Stomach (tissue), 4 donors: ENCODE data around the gene SLC52A1.

Source experiments
- CTCF ChIP-seq, 7 experiments: fragments of 450-650 bp in 4 of 7; fragments of 200-600 bp in 3 of 7; sonication (generic) in 3 of 7; IDR thresholded peaks; one replicate each; pipeline ENCODE4 v1.5.1; 2016 to 2019; ENCODE audit warnings: antibody characterized with exemption in 7 of 7, control low read depth in 2 of 7, mild to moderate bottlenecking in 1 of 7
- EP300 ChIP-seq: sonication (generic); formaldehyde crosslinking; IDR thresholded peaks from one replicate; pipeline ENCODE4 v1.6.1; 2017; ENCODE audit warnings: antibody characterized with exemption
- POLR2A ChIP-seq, 4 donors: fragments of 450-650 bp; IDR thresholded peaks; one replicate each; pipeline ENCODE4 v1.6.1; 2016; ENCODE audit warnings: antibody characterized with exemption in 4 of 4, control low read depth in 2 of 4, mild to moderate bottlenecking in 1 of 4, moderate library complexity in 1 of 4
- POLR2AphosphoS5 ChIP-seq, 3 donors: sonication (generic); formaldehyde crosslinking; IDR thresholded peaks; one replicate each; pipeline ENCODE4 v1.6.1; 2016; ENCODE audit warnings: antibody characterized with exemption in 3 of 3

- TF ChIP-seq CTCF (IDR thresholded peaks at IDR 0.05) (no peak), POLR2A (IDR thresholded peaks at IDR 0.05) (no peak), EP300 (no peak), POLR2AphosphoS5 (IDR thresholded peaks at IDR 0.05) (no peak)
These were observed 30.1 kb upstream of the SLC52A1 start for GRCh38 chr17:5065227-5065744.
